ENCODE measurements around the gene HVCN1. TPM values are rescaled to one million over a fixed set of nuclear protein-coding genes. Genes with fewer than 3 reads are reported as not detected.
"Not testable (repeated sequence)": the region's sequence is repeated elsewhere in the genome, so short reads cannot be mapped to it uniquely, and the experiment has no call there.

HVCN1 gene
- polyA plus RNA-seq, 1 experiment: 6.9 TPM

- Histone ChIP-seq H3K27me3 (ENCODE audit: control insufficient read depth, insufficient read depth, low read length) (no peaks in the 10 kb centered on the region), H3K4me3 (ENCODE audit: low read depth, low read length) (no peak overlapping the region), H3K27ac (ENCODE audit: low read depth, low read length) (no peak overlapping the region), H3K9me3 (ENCODE audit: control insufficient read depth, insufficient read depth, low read length) (no peaks in the 10 kb centered on the region)
- ChIA-PET CTCF (no interaction called here), POLR2A (no interaction called here)
- DNase-seq (ENCODE audit: low read depth, low spot score): no peak
- TF ChIP-seq, protein P1, sequence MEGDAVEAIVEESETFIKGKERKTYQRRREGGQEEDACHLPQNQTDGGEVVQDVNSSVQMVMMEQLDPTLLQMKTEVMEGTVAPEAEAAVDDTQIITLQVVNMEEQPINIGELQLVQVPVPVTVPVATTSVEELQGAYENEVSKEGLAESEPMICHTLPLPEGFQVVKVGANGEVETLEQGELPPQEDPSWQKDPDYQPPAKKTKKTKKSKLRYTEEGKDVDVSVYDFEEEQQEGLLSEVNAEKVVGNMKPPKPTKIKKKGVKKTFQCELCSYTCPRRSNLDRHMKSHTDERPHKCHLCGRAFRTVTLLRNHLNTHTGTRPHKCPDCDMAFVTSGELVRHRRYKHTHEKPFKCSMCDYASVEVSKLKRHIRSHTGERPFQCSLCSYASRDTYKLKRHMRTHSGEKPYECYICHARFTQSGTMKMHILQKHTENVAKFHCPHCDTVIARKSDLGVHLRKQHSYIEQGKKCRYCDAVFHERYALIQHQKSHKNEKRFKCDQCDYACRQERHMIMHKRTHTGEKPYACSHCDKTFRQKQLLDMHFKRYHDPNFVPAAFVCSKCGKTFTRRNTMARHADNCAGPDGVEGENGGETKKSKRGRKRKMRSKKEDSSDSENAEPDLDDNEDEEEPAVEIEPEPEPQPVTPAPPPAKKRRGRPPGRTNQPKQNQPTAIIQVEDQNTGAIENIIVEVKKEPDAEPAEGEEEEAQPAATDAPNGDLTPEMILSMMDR (IDR thresholded peaks at IDR 0.05; ENCODE audit: low read depth, low read length): no peak
Observed at GRCh38 chr12:110725267-110725666, 36.4 kb upstream of the HVCN1 start.

- H3K9me3 ChIP-seq (ENCODE audit: control insufficient read depth, insufficient read depth, low read length); H3K4me3 ChIP-seq (ENCODE audit: low read depth, low read length); H3K27me3 ChIP-seq (ENCODE audit: control insufficient read depth, insufficient read depth, low read length); POLR2A ChIA-PET; CTCF ChIA-PET; H3K27ac ChIP-seq (ENCODE audit: low read depth, low read length); DNase-seq (ENCODE audit: low read depth, low spot score): not testable (repeated sequence)
Observed at GRCh38 chr12:110722892-110723291, 34.0 kb upstream of the HVCN1 start.

DNA sequence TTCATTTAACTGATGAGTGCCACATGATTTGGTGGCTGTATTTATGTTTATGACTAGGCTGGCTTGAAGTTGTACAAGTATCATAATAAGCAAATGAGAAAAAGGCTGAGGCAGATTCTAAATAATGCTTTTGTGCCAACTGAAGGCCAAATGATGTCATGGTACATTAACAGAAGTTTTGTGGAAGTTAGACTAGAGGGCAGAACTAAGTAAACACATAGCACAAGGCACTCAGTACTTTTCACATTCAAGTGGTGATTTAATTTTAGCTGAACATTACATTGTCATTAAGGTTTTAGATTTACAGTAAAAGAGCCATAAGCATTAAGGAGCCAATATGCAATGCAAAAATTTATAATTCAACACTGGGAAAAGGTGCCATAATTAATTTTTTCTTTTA, 32.7 kb upstream of the HVCN1 start:
- ChIA-PET POLR2A (no interaction called here), CTCF (no interaction called here)
- Histone ChIP-seq H3K27me3 (ENCODE audit: control insufficient read depth, insufficient read depth, low read length) (no peaks in the 10 kb centered on the region), H3K4me3 (ENCODE audit: low read depth, low read length) (no peak overlapping the region), H3K27ac (ENCODE audit: low read depth, low read length) (no peak overlapping the region), H3K9me3 (ENCODE audit: control insufficient read depth, insufficient read depth, low read length) (no peaks in the 10 kb centered on the region)
- no peak for DNase-seq (ENCODE audit: low read depth, low spot score)
- TF ChIP-seq, protein P1 (IDR thresholded peaks at IDR 0.05; ENCODE audit: low read depth, low read length): no peak

DNA sequence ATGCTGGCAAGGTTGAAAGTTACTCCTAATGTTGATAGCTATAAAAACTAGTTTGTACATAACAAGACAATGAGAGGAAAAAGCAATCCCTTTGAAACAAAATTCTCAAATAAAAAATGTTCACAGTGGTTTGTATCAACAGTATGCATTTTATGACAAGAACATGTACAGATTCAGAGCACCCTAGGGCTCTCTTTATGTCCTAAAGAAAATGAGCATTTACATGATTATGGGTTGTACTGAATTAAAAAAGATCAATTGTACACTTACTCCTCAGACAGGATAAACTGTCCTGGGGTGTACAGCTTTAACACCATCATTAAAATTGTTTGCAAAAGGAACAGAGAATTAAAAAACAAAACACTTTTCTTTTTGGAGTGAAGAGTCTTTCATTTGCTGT, 31.6 kb upstream of the HVCN1 start:
- TF ChIP-seq, protein P1 (IDR thresholded peaks at IDR 0.05; ENCODE audit: low read depth, low read length): no peak
- H3K27ac ChIP-seq (ENCODE audit: low read depth, low read length): no peak overlapping the region
- no peaks in the 10 kb centered on the region for H3K9me3 ChIP-seq (ENCODE audit: control insufficient read depth, insufficient read depth, low read length)
- H3K4me3 ChIP-seq (ENCODE audit: low read depth, low read length): no peak overlapping the region
- no peak for DNase-seq (ENCODE audit: low read depth, low spot score)
- CTCF ChIA-PET: interaction anchor here (1.3 kb wide), 1 partner anchor 167 kb away, joined by 3 read pairs; no protein-coding TSS in a partner anchor
- POLR2A ChIA-PET: no interaction called here
- no peaks in the 10 kb centered on the region for H3K27me3 ChIP-seq (ENCODE audit: control insufficient read depth, insufficient read depth, low read length)

- no peak for DNase-seq (ENCODE audit: low read depth, low spot score)
- H3K9me3 ChIP-seq (ENCODE audit: control insufficient read depth, insufficient read depth, low read length): no peaks in the 10 kb centered on the region
- H3K27me3 ChIP-seq (ENCODE audit: control insufficient read depth, insufficient read depth, low read length): no peaks in the 10 kb centered on the region
- TF ChIP-seq, protein P1 (IDR thresholded peaks at IDR 0.05; ENCODE audit: low read depth, low read length): no peak
- no peak overlapping the region for H3K4me3 ChIP-seq (ENCODE audit: low read depth, low read length)
- POLR2A ChIA-PET: no interaction called here
- H3K27ac ChIP-seq (ENCODE audit: low read depth, low read length): no peak overlapping the region
- CTCF ChIA-PET: no interaction called here
Observed at GRCh38 chr12:110718222-110718908, 29.4 kb upstream of the HVCN1 start.

Data from AG04450 (cell line).